Myometrial cell (primary cell): ENCODE data around the gene TAF1C. TPM values are rescaled to one million over a fixed set of nuclear protein-coding genes. Genes with fewer than 3 reads are reported as not detected.

Source experiments
- total RNA-seq: library from RNA; depleted of rRNA; stranded (reverse); fragments of >200 nt; gene quantifications from 2 replicates; pipeline ENCODE4 v1.2.3, GENCODE V29; 2015

Gene TAF1C
- 14.9 and 29.4 TPM in 2 replicates for total RNA-seq

GRCh38 chr16:84186685-84187437 is at the start of gene TAF1C:
Gene TAF1C, minus strand, starts transcription at chr16:84187057. Its CDS starts 2,069 bp downstream, at chr16:84184988.

GRCh38 chr16:84190731-84191388 is 4.0 kb upstream of the TAF1C start, which contains the start of gene ADAD2:
Gene ADAD2, plus strand, starts transcription at chr16:84191157. Its CDS starts 74 bp downstream, at chr16:84191231.

GRCh38 chr16:84144859-84145639 is 41.8 kb downstream of the TAF1C start, which contains the start of the genes DNAAF1 and HSDL1:
Gene DNAAF1, plus strand, starts transcription at chr16:84145308. Its CDS starts 133 bp downstream, at chr16:84145441.
Gene HSDL1, minus strand, starts transcription at chr16:84145177. Its CDS starts 13,856 bp downstream, at chr16:84131321.

Other genes starting within 250 kb of the TAF1C start
- 2.3 and 3.5 TPM in 2 replicates for gene OSGIN1, start 233.8 kb downstream of the TAF1C start, total RNA-seq
- 0.86 TPM in 1 of 2 replicates, not detected in the other for gene NECAB2, start 218.8 kb downstream of the TAF1C start, total RNA-seq
- gene SLC38A8, start 144.3 kb downstream of the TAF1C start, total RNA-seq = not detected in 2 replicates
- 96.6 and 101 TPM in 2 replicates for gene MBTPS1, start 70.1 kb downstream of the TAF1C start, total RNA-seq
- 11.5 and 12.4 TPM in 2 replicates for gene HSDL1, start 41.9 kb downstream of the TAF1C start, total RNA-seq
- 1.2 TPM in 1 of 2 replicates, not detected in the other for gene DNAAF1, start 41.7 kb downstream of the TAF1C start, total RNA-seq
- gene ADAD2, start 4.1 kb upstream of the TAF1C start, total RNA-seq = not detected in 2 replicates
- gene KCNG4, start 53.0 kb upstream of the TAF1C start, total RNA-seq = not detected in 2 replicates
- gene WFDC1, start 107.8 kb upstream of the TAF1C start, total RNA-seq = not detected in 2 replicates
- not detected in 2 replicates for gene ATP2C2, start 181.5 kb upstream of the TAF1C start, total RNA-seq